Raji (cell line): ENCODE results near the gene POLE4.

ENCODE experiments used
- POLR2A ChIP-seq: IDR thresholded peaks from 2 replicates; pipeline ENCODE4 v1.6.1; 2011; ENCODE audit warnings: low read depth, low read length, control low read depth; ENCODE audit not compliant: insufficient read depth

The POLE4 gene

GRCh38 chr2:74930811-74931486 is 27.5 kb upstream of the POLE4 start:
- TF ChIP-seq POLR2A, result no peak

- TF ChIP-seq POLR2A, result no peak
Observed at GRCh38 chr2:74931940-74932339, 26.5 kb upstream of the POLE4 start.

- TF ChIP-seq POLR2A, result no peak
Observed at GRCh38 chr2:74935975-74936391, 22.5 kb upstream of the POLE4 start.

GRCh38 chr2:74937221-74937880 is 21.1 kb upstream of the POLE4 start:
- TF ChIP-seq POLR2A, result no peak

GRCh38 chr2:74938264-74938663 is 20.2 kb upstream of the POLE4 start:
- no peak for TF ChIP-seq POLR2A

- no peak for TF ChIP-seq POLR2A
Observed at GRCh38 chr2:74939919-74940812, 18.3 kb upstream of the POLE4 start.

GRCh38 chr2:74941284-74941683 is 17.2 kb upstream of the POLE4 start:
- no peak for TF ChIP-seq POLR2A

GRCh38 chr2:74942263-74942662 is 16.2 kb upstream of the POLE4 start:
- no peak for TF ChIP-seq POLR2A

- no peak for TF ChIP-seq POLR2A
Observed at GRCh38 chr2:74944987-74945787, 13.3 kb upstream of the POLE4 start.

- no peak for TF ChIP-seq POLR2A
Observed at GRCh38 chr2:74945788-74946331, 12.6 kb upstream of the POLE4 start.

- no peak for TF ChIP-seq POLR2A
Observed at GRCh38 chr2:74947703-74948102, 10.7 kb upstream of the POLE4 start.

GRCh38 chr2:74948779-74949178 is 9.7 kb upstream of the POLE4 start:
- TF ChIP-seq POLR2A, result no peak

GRCh38 chr2:74951211-74951754 is 7.2 kb upstream of the POLE4 start:
- TF ChIP-seq POLR2A, result no peak

GRCh38 chr2:74952575-74952974 is 5.9 kb upstream of the POLE4 start:
- no peak for TF ChIP-seq POLR2A
